Neural cell (in vitro differentiated cells): Measurements from ENCODE around the gene PPIF.

Source experiments
- CTCF ChIP-seq: fragments of 450-650 bp; IDR thresholded peaks from 2 replicates; pipeline ENCODE4 v1.5.1; 2014; ENCODE audit warnings: antibody characterized with exemption, mild to moderate bottlenecking, moderate library complexity; ENCODE audit not compliant: poor library complexity, severe bottlenecking
- EZH2 ChIP-seq: fragments of 200-600, 300-800 bp; shearing (Covaris generic), sonication (generic); IDR thresholded peaks from 2 replicates; pipeline ENCODE4 v1.6.1; 2014; ENCODE audit warnings: antibody characterized with exemption, low read length, borderline replicate concordance, mild to moderate bottlenecking; ENCODE audit not compliant: insufficient read depth, poor library complexity, severe bottlenecking
- POLR2AphosphoS5 ChIP-seq: IDR thresholded peaks from 2 replicates; pipeline ENCODE4 v1.6.1; 2012
- SMC3 ChIP-seq: fragments of 450-650 bp; conservative IDR thresholded peaks from 2 replicates; pipeline ENCODE4 v1.6.1; 2014; ENCODE audit warnings: antibody characterized with exemption, mild to moderate bottlenecking, moderate library complexity; ENCODE audit not compliant: poor library complexity

- TF ChIP-seq EZH2 (no peak), SMC3 (no peak), POLR2AphosphoS5 (no peak), CTCF (no peak)
Measured at GRCh38 chr10:79331709-79332108, 15.6 kb upstream of the PPIF start.
